PC-9 (cell line): ENCODE data around the gene TMA7. TPM values are rescaled to one million over a fixed set of nuclear protein-coding genes. Genes with fewer than 3 reads are reported as not detected.

Experiments used
- BruUV-seq: library from RNA; stranded (reverse); fragments of 400-500 nt; replicated peaks from 2 replicates; lab custom pipeline; 2021; lab: Mats Ljungman, UMichigan
- CTCF ChIA-PET: fragments of 300-600 bp; sonication (Branson Sonifier 250); formaldehyde crosslinking; loops from one replicate; lab custom pipeline; 2022; ENCODE audit warnings: antibody characterized with exemption; lab: Charles Lee
- POLR2A ChIA-PET: fragments of 300-600 bp; sonication (Branson Sonifier 250); formaldehyde crosslinking; loops from one replicate; lab custom pipeline; 2022; ENCODE audit warnings: antibody characterized with exemption; ENCODE audit not compliant: unreplicated experiment; lab: Charles Lee
- DNase-seq, 2 experiments: peaks; one replicate each; pipeline versions ENCODE4 v3.0.0 to v3.0.0-alpha.2; 2015 to 2022; ENCODE audit warnings: mixed read lengths in 1 of 2
- H2AFZ ChIP-seq: fragments of 200-600 bp; sonication (generic); 2 replicates; pipeline ENCODE4 v1.8.1; 2017; ENCODE audit warnings: antibody characterized with exemption
- H3F3A ChIP-seq: fragments of 200-600 bp; sonication (generic); 2 replicates; pipeline ENCODE4 v1.8.1; 2017; ENCODE audit warnings: antibody characterized with exemption, mild to moderate bottlenecking, low read depth; ENCODE audit not compliant: insufficient read depth
- H3K27ac ChIP-seq: fragments of 200-600 bp; sonication (generic); 2 replicates; pipeline ENCODE4 v1.6.1; 2016; ENCODE audit warnings: mixed run types
- H3K27me3 ChIP-seq: fragments of 200-600 bp; sonication (generic); 2 replicates; pipeline ENCODE4 v1.6.1; 2016; ENCODE audit warnings: low read depth, mixed run types; ENCODE audit not compliant: insufficient read depth
- H3K36me3 ChIP-seq: fragments of 200-600 bp; sonication (generic); 2 replicates; pipeline ENCODE4 v1.6.1; 2016; ENCODE audit warnings: low read depth, mixed run types
- H3K4me1 ChIP-seq: fragments of 200-600 bp; sonication (generic); replicated peaks from 2 replicates; pipeline ENCODE4 v1.6.1; 2016; ENCODE audit warnings: mixed run types; ENCODE audit not compliant: insufficient read depth
- H3K4me2 ChIP-seq: fragments of 200-600 bp; sonication (generic); 2 replicates; pipeline ENCODE4 v1.6.1; 2017; ENCODE audit warnings: mixed run types
- H3K4me3 ChIP-seq: fragments of 200-600 bp; sonication (generic); 2 replicates; pipeline ENCODE4 v1.6.1; 2016; ENCODE audit warnings: mixed run types
- H3K79me2 ChIP-seq: fragments of 200-600 bp; sonication (generic); 2 replicates; pipeline ENCODE4 v1.6.1; 2017; ENCODE audit warnings: low read depth, mixed run types
- H3K9me2 ChIP-seq: fragments of 200-600 bp; sonication (generic); 2 replicates; pipeline ENCODE4 v1.8.1; 2017; ENCODE audit warnings: mild to moderate bottlenecking; ENCODE audit not compliant: insufficient read depth
- H3K9me3 ChIP-seq: fragments of 200-600 bp; sonication (generic); 2 replicates; pipeline ENCODE4 v1.8.1; 2016; ENCODE audit warnings: low read depth; ENCODE audit not compliant: insufficient read depth
- H4K20me1 ChIP-seq: fragments of 200-600 bp; sonication (generic); 2 replicates; pipeline ENCODE4 v1.8.1; 2017; ENCODE audit not compliant: insufficient read depth
- CTCF ChIP-seq: fragments of 200-600 bp; sonication (generic); conservative IDR thresholded peaks from 2 replicates; pipeline ENCODE4 v1.6.1; 2017; ENCODE audit warnings: mixed run types, antibody characterized with exemption, mild to moderate bottlenecking, moderate library complexity
- EZH2 ChIP-seq: fragments of 200-600 bp; sonication (generic); IDR thresholded peaks from 2 replicates; pipeline ENCODE4 v1.8.0; 2017; ENCODE audit warnings: antibody characterized with exemption, low read depth
- intact Hi-C: fragments of 100-400 bp; cut with micrococcal nuclease; formaldehyde crosslinking; loops from one replicate; pipeline ENCODE4 v1.10.0; 2022; ENCODE audit not compliant: unreplicated experiment
- total RNA-seq: library from RNA; stranded (reverse); gene quantifications from 2 replicates; pipeline ENCODE4 v1.2.3, GENCODE V29; 2021

The TMA7 gene
- total RNA-seq, 1 experiment from 2014 or later = 314 TPM

GRCh38 chr3:48429960-48430707 lies 9.9 kb upstream of the TMA7 start, which contains the start of gene PLXNB1:
Gene PLXNB1 (minus strand): TSS chr3:48430086. CDS start chr3:48424611, 5,475 bp downstream.
- no peaks in the 10 kb centered on the region for H4K20me1 ChIP-seq
- intact Hi-C loops = loop anchor here (10.0 kb wide), 1 partner anchor 125 kb away; the partner anchor contains the start of gene NME6
- H3K4me1 ChIP-seq = peaks cover 50% of the 10 kb centered on the region
- TSS peak; percentile 73 for BruUV-seq
- H3K4me3 ChIP-seq = peak within 1 kb of the TSS; percentile 73
- peak within 1 kb of the TSS; percentile 78 for H3K4me2 ChIP-seq
- H3K27ac ChIP-seq = peak within 1 kb of the TSS; percentile 61
- POLR2A ChIA-PET = interaction anchor here (0.6 kb wide), 1 partner anchor 240 kb away, joined by 3 read pairs; no protein-coding TSS in a partner anchor
- no peaks in the 10 kb centered on the region for H3K36me3 ChIP-seq
- H3K27me3 ChIP-seq = no peaks in the 10 kb centered on the region
- H3K9me3 ChIP-seq = no peaks in the 10 kb centered on the region
- TF ChIP-seq CTCF (no peak), EZH2 (no peak)
- DNase-seq = peak; percentile 74 to 89
- peaks cover 29% of the 10 kb centered on the region for H3F3A ChIP-seq
- H2AFZ ChIP-seq = peak within 1 kb of the TSS; percentile 77
- CTCF ChIA-PET = no interaction called here
- H3K79me2 ChIP-seq = peaks cover 42% of the 10 kb centered on the region
- no peaks in the 10 kb centered on the region for H3K9me2 ChIP-seq

GRCh38 chr3:48430708-48431101 lies 9.4 kb upstream of the TMA7 start:
- peak overlapping the region; percentile 73; the same call in 1 of the 2 replicates for H3K4me3 ChIP-seq
- intact Hi-C loops = loop anchor here (10.0 kb wide), 1 partner anchor 126 kb away; the partner anchor contains the start of gene NME6
- CTCF ChIA-PET = no interaction called here

More at GRCh38 chr3:48430708-48431101, 9.4 kb upstream of the TMA7 start:
- H3K4me2 ChIP-seq = peak overlapping the region; percentile 78
- H3K79me2 ChIP-seq = peaks cover 47% of the 10 kb centered on the region
- no peaks in the 10 kb centered on the region for H3K9me2 ChIP-seq
- H3F3A ChIP-seq = peaks cover 29% of the 10 kb centered on the region
- peaks cover 52% of the 10 kb centered on the region for H3K4me1 ChIP-seq
- BruUV-seq = no TSS peak
- H3K9me3 ChIP-seq = no peaks in the 10 kb centered on the region
- no peaks in the 10 kb centered on the region for H3K36me3 ChIP-seq
- no peak overlapping the region for H2AFZ ChIP-seq
- peak overlapping the region; percentile 61; the same call in 1 of the 2 replicates for H3K27ac ChIP-seq
- no peak for DNase-seq
- TF ChIP-seq CTCF (no peak), EZH2 (no peak)
- POLR2A ChIA-PET = interaction anchor here (0.7 kb wide), 1 partner anchor 409 kb away, joined by 3 read pairs; no protein-coding TSS in a partner anchor
- no peaks in the 10 kb centered on the region for H4K20me1 ChIP-seq
- no peaks in the 10 kb centered on the region for H3K27me3 ChIP-seq
